Testis (tissue), 3 donors: Measurements from ENCODE around the gene IL16. TPM values are rescaled to one million over a fixed set of nuclear protein-coding genes. Genes with fewer than 3 reads are reported as not detected.

ENCODE experiments used
- DNase-seq: peaks from one replicate; pipeline ENCODE4 v3.0.0-alpha.2; 2019
- H3K27ac ChIP-seq, 2 donors: fragments of 200-600 bp; sonication (generic); one replicate each; pipeline ENCODE4 v1.5.1; 2019
- H3K27me3 ChIP-seq: fragments of 200-600 bp; sonication (generic); one replicate; pipeline ENCODE4 v1.5.1; 2019
- H3K36me3 ChIP-seq: fragments of 200-600 bp; sonication (generic); one replicate; pipeline ENCODE4 v1.5.1; 2017; ENCODE audit warnings: low read depth; ENCODE audit errors: missing control alignments
- H3K4me1 ChIP-seq: fragments of 200-600 bp; sonication (generic); one replicate; pipeline ENCODE4 v1.5.1; 2019
- H3K4me3 ChIP-seq, 2 donors: fragments of 200-600 bp; sonication (generic); one replicate each; pipeline ENCODE4 v1.5.1; 2017 to 2019
- H3K9me3 ChIP-seq: fragments of 200-600 bp; sonication (generic); one replicate; pipeline ENCODE4 v1.5.1; 2017
- CTCF ChIP-seq, 3 experiments: fragments of 450-650 bp in 2 of 3; fragments of 200-600 bp in 1 of 3; sonication (generic) in 1 of 3; IDR thresholded peaks; one replicate each; pipeline ENCODE4 v1.5.1; 2016 to 2019; ENCODE audit warnings: antibody characterized with exemption in 3 of 3, mild to moderate bottlenecking in 2 of 3, moderate library complexity in 1 of 3
- POLR2A ChIP-seq: fragments of 450-650 bp; IDR thresholded peaks from one replicate; pipeline ENCODE4 v1.6.1; 2017; ENCODE audit warnings: antibody characterized with exemption, mild to moderate bottlenecking, moderate library complexity
- WGBS, 2 donors: methylation state at CpG; one replicate each; pipeline ENCODE4 v1.1.5; 2018; 5-methylcytosine and 5-hydroxymethylcytosine counted together
- intact Hi-C: fragments of 100-400 bp; cut with DNase I; formaldehyde crosslinking; loops from one replicate; pipeline ENCODE4 v1.15.1; 2023; ENCODE audit warnings: low total_unique reads
- polyA plus RNA-seq: library from polyadenylated mRNA; stranded (reverse); fragments of 350-450 nt; fragmentation: Illumina TruSeq; extraction: RNeasy Lipid Tissue Mini Kit (QIAGEN cat#74804); gene quantifications from one replicate; pipeline ENCODE4 v1.2.3, GENCODE V29; 2014; ENCODE audit warnings: low read depth, low replicate concordance; ENCODE audit not compliant: insufficient read depth
- total RNA-seq, 2 donors: library from RNA; depleted of rRNA; stranded (reverse); fragments of >200 nt; gene quantifications; one replicate each; pipeline ENCODE4 v1.2.3, GENCODE V29; 2016

IL16 gene
- total and polyA plus RNA-seq, 3 donors from 2014 or later, result 13.1 to 17.6 (median 14.9) TPM

- WGBS, 2 donors, result 68 to 77% methylated on average over 6 to 10 of the region's 10 CpGs
- no peak for TF ChIP-seq CTCF (IDR thresholded peaks at IDR 0.05)
- no peak for TF ChIP-seq POLR2A
- peak; percentile 45 for DNase-seq
- Histone ChIP-seq H3K4me3 (no peak overlapping the region), H3K9me3 (no peaks in the 10 kb centered on the region), H3K27me3 (no peaks in the 10 kb centered on the region), H3K36me3 (no peaks in the 10 kb centered on the region), H3K4me1 (peaks cover 9% of the 10 kb centered on the region), H3K27ac (peak overlapping the region in 1 of 2 donors; percentile 74)
- intact Hi-C loops, result no loop called here
Observed at GRCh38 chr15:81225161-81225671, 28.5 kb downstream of the IL16 start.

- intact Hi-C loops, result no loop called here
- Histone ChIP-seq H3K9me3 (no peaks in the 10 kb centered on the region), H3K27me3 (no peaks in the 10 kb centered on the region), H3K36me3 (no peaks in the 10 kb centered on the region), H3K4me1 (peaks cover 5% of the 10 kb centered on the region), H3K27ac (no peak overlapping the region), H3K4me3 (no peak overlapping the region)
- TF ChIP-seq POLR2A, result no peak
- TF ChIP-seq CTCF (IDR thresholded peaks at IDR 0.05), result no peak
- WGBS, 2 donors, result 91 to 97% methylated on average over 5 of the region's 5 CpGs
- DNase-seq, result no peak
Observed at GRCh38 chr15:81227716-81228115, 31.0 kb downstream of the IL16 start.

- Histone ChIP-seq H3K4me1 (peaks cover 5% of the 10 kb centered on the region), H3K27ac (peak overlapping the region in 1 of 2 donors; percentile 56), H3K4me3 (no peak overlapping the region), H3K9me3 (no peaks in the 10 kb centered on the region), H3K36me3 (no peaks in the 10 kb centered on the region), H3K27me3 (no peaks in the 10 kb centered on the region)
- intact Hi-C loops, result no loop called here
- DNase-seq, result no peak
- no peak for TF ChIP-seq POLR2A
- no peak for TF ChIP-seq CTCF (IDR thresholded peaks at IDR 0.05)
- WGBS, 2 donors, result 38 to 55% methylated on average over 2 to 3 of the region's 3 CpGs
Observed at GRCh38 chr15:81229586-81229985, 32.9 kb downstream of the IL16 start.

- intact Hi-C loops, result no loop called here
- H3K4me1 ChIP-seq, result peaks cover 16% of the 10 kb centered on the region
- DNase-seq, result no peak
- no peak overlapping the region for H3K4me3 ChIP-seq
- 83 to 85% methylated on average over 7 of the region's 7 CpGs for WGBS, 2 donors
- H3K36me3 ChIP-seq, result no peaks in the 10 kb centered on the region
- H3K9me3 ChIP-seq, result no peaks in the 10 kb centered on the region
- TF ChIP-seq POLR2A, result no peak
- TF ChIP-seq CTCF (IDR thresholded peaks at IDR 0.05), result no peak
- H3K27ac ChIP-seq, result peak overlapping the region; percentile 47 to 58
- H3K27me3 ChIP-seq, result no peaks in the 10 kb centered on the region
Observed at GRCh38 chr15:81235276-81236123, 38.8 kb downstream of the IL16 start.
